NCI-H526 (cell line): ENCODE data around the gene PCDHGB3.
"Not testable (repeated sequence)": the region's sequence is repeated elsewhere in the genome, so short reads cannot be mapped to it uniquely, and the experiment has no call there.

Source experiments
- DNase-seq, 2 experiments: peaks; one replicate each; lab custom pipeline; 2025; lab: John Stamatoyannopoulos, UW

The PCDHGB3 gene

DNA sequence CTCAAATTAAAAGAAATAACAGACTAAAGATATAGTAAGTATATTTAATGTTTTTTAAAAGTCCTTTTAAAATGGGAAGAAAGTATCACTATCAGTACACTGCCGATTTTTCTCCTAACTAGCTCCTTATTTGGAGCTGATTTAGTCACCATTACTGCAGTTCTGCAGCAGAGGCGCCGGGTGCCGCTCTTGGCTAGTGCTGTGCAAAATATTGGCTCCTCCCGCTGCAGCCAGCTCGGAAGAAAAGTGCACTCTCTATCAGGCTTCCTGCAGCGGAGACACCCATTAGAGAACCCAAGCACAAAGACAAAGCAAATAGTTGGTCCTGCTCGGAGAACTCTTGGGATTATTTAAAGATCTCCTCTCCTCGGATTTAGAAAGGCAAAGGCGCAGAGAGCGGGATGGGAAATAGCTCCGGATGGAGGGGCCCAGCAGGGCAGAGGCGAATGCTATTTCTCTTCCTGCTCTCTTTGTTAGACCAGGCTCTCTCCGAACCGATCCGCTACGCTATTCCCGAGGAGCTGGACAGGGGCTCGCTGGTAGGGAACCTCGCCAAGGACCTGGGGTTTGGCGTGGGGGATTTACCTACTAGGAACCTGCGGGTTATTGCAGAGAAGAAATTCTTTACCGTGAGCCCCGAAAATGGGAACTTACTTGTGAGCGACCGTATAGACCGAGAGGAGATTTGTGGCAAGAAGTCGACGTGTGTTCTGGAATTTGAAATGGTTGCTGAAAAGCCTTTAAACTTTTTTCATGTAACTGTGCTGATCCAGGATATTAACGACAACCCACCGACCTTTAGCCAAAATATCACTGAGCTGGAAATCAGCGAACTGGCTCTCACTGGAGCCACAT, at the start of gene PCDHGB3:
TSS of gene PCDHGB3 (plus strand) at position 249 of the 855 bp plus-strand sequence. CDS start at position 402, 153 bp downstream.
- DNase-seq = no peak

GRCh38 chr5:141322261-141322660, 47.8 kb upstream of the PCDHGB3 start:
- DNase-seq = no peak

DNA sequence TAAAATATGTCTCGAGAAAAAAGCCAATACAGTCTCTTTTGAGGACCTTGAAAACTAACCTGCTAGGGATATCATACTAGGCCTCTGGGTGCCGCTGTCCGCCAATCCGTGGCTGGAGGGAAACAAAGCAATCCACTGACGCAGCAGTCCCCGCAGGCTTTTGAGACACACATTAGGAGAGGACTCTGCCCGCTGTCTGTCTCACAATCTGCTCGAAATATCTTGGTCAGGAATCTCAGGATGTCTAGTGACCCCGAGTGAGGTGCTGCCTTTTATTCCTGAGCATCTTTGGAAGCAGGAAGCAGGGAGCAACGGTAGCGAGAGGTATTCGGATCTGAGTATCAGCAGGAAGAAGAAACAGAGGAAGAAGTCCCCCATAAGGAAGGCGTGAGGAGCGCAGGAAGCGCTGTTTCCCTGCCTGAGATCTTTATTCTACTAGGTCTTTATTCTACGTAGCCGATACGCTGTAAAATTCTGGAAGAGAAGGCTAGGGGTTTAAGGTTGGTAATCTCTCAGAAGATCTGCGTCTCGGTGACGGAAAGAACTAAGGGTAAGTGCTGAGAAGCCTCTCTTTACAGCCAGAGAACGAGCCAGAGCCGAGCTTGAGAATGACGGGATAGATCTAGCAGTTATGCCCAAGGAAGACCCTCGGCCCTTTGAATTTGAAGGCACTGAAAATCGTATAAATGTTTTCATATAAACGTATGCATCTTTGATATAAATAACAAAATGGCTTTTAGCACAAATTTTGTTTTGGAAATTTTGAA, 43.8 kb upstream of the PCDHGB3 start:
- DNase-seq = peak; percentile 13 to 76

- no peak for DNase-seq
These were observed 41.8 kb upstream of the PCDHGB3 start for GRCh38 chr5:141328231-141328630.

- DNase-seq = peak; percentile 34 to 79
These were observed 39.6 kb upstream of the PCDHGB3 start, which contains the start of gene PCDHGA1 for GRCh38 chr5:141330299-141331080. PCDHGA1 (plus strand) TSS chr5:141330514.

GRCh38 chr5:141332571-141332970, 37.5 kb upstream of the PCDHGB3 start:
- DNase-seq = not testable (repeated sequence)

- DNase-seq = peak; percentile 11 to 42
These were observed 31.3 kb upstream of the PCDHGB3 start, which contains the start of gene PCDHGA2 for GRCh38 chr5:141338538-141339306. PCDHGA2 (plus strand) TSS chr5:141338760.

- not testable (repeated sequence) for DNase-seq
These were observed 29.2 kb upstream of the PCDHGB3 start for GRCh38 chr5:141340781-141341354.

- no peak for DNase-seq
These were observed 27.3 kb upstream of the PCDHGB3 start for GRCh38 chr5:141342773-141343172.

GRCh38 chr5:141343242-141343952, 26.6 kb upstream of the PCDHGB3 start, which contains the start of gene PCDHGA3:
PCDHGA3 (plus strand) TSS chr5:141343829; CDS start chr5:141344034, 205 bp downstream.
- peak in 1 of 2 experiments; percentile 15 for DNase-seq

GRCh38 chr5:141343953-141344463, 26.0 kb upstream of the PCDHGB3 start:
- DNase-seq = no peak

DNA sequence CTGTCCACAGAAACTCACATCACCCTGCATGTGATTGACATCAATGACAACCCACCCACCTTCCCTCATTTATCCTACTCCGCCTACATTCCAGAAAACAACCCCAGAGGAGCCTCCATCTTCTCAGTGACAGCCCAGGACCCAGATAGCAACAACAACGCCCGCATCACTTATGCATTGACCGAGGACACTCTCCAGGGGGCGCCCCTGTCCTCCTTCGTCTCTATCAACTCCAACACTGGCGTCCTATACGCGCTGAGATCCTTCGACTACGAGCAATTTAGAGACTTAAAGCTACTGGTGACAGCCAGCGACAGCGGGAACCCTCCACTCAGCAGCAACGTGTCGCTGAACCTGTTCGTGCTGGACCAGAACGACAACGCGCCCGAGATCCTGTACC, 24.7 kb upstream of the PCDHGB3 start:
- DNase-seq = no peak

DNA sequence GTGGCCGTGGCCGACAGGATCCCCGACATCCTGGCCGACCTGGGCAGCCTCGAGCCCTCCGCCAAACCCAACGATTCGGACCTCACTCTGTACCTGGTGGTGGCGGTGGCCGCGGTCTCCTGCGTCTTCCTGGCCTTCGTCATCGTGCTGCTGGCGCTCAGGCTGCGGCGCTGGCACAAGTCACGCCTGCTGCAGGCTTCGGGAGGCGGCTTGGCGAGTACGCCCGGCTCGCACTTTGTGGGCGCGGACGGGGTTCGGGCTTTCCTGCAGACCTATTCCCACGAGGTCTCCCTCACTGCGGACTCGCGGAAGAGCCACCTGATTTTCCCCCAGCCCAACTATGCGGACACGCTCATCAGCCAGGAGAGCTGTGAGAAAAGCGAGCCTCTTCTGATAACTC, 24.0 kb upstream of the PCDHGB3 start:
- not testable (repeated sequence) for DNase-seq

DNA sequence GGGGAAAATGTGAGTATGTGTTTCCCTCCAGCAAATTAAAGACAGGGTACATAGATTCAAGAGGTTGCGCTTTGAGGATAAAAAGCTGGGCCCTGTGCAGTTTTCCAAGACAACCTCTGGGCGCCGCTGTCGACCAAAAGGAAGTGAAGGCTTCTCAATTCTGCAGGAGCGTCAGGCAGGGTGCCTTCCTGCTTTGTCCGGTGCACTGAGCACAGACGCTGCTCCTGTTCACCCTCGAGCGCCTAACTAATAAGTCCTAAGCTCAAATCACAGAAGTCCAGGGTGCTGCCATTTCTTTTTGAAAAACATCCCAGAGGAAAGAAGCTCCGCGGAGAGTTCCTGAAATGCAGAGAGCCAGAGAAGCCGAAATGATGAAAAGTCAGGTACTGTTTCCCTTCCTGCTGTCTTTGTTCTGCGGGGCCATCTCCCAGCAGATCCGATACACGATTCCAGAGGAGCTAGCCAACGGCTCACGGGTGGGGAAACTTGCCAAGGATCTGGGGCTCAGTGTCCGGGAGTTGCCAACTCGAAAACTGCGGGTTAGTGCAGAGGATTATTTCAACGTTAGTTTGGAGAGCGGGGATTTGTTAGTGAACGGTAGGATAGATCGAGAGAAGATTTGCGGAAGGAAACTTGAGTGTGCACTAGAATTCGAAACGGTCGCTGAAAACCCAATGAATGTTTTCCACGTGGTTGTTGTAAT, 20.0 kb upstream of the PCDHGB3 start, which contains the start of gene PCDHGB1:
TSS of gene PCDHGB1 (plus strand) at position 183 of the 703 bp plus-strand sequence. CDS start at position 345, 162 bp downstream.
- peak; percentile 62 to 74 for DNase-seq

DNA sequence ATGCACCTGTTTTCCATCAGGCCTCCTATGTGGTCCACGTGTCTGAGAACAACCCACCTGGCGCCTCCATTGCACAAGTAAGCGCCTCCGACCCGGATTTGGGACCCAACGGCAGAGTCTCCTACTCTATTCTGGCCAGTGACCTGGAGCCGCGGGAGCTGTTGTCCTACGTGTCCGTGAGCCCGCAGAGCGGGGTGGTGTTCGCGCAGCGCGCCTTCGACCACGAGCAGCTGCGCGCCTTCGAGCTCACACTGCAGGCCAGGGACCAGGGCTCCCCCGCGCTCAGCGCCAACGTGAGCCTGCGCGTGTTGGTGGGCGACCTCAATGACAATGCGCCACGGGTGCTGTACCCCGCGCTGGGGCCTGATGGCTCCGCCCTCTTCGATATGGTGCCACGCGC, 18.5 kb upstream of the PCDHGB3 start:
- DNase-seq = no peak

DNA sequence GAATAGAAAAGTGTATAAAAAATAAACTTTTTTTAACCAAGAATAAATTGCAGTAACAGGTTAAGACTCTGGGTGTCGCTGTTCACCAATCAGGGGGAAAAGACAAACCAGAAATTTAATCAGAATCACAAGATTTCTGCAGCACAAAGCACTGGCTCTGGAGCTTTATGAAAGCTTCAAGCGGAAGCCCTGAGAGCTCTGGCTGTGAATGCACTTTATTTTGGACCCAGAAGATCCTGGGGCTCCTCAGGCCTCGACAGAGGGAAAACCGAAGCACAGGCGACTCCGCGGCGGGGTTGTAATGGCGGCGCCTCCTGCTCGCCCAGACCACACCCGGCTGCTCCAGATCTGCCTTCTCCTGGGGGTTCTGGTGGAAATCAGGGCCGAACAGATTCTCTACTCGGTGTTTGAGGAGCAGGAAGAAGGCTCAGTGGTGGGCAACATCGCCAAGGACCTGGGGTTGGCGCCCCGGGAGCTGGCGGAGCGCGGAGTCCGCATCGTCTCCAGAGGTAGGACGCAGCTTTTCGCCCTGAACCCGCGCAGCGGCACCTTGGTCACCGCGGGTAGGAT, 15.1 kb upstream of the PCDHGB3 start, which contains the start of gene PCDHGA4:
TSS of gene PCDHGA4 (plus strand) at position 122 of the 570 bp plus-strand sequence. CDS start at position 209, 87 bp downstream.
- no peak for DNase-seq

DNA sequence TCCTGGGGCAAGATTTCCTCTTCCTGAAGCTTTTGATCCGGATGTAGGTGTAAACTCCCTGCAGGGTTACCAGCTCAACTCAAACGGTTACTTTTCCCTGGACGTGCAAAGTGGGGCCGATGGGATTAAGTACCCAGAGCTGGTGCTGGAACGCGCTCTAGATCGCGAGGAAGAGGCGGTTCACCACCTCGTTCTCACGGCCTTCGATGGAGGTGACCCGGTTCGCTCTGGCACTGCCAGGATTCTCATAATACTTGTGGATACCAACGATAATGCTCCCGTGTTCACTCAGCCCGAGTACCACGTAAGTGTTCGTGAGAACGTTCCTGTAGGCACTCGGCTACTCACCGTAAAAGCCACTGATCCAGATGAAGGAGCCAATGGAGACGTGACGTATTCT, 14.4 kb upstream of the PCDHGB3 start:
- DNase-seq = no peak

- no peak for DNase-seq
These were observed 13.9 kb upstream of the PCDHGB3 start for GRCh38 chr5:141356133-141356532.
